ENCODE data around the gene PER3. TPM values are rescaled to one million over a fixed set of nuclear protein-coding genes. Genes with fewer than 3 reads are reported as not detected.

Gene PER3
- total and polyA plus RNA-seq, 4 donors: 3.3 to 21.0 (median 6.2) TPM

- TF ChIP-seq, protein P1, sequence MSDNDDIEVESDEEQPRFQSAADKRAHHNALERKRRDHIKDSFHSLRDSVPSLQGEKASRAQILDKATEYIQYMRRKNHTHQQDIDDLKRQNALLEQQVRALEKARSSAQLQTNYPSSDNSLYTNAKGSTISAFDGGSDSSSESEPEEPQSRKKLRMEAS (IDR thresholded peaks at IDR 0.05): no peak
- no peak for TF ChIP-seq JUND (IDR thresholded peaks at IDR 0.05)
- H3K9ac ChIP-seq (ENCODE audit: low read depth in 1 of 2, low read length in 2 of 2): no peak overlapping the region
Observed at GRCh38 chr1:7781923-7782495, 2.1 kb upstream of the PER3 start.

DNA sequence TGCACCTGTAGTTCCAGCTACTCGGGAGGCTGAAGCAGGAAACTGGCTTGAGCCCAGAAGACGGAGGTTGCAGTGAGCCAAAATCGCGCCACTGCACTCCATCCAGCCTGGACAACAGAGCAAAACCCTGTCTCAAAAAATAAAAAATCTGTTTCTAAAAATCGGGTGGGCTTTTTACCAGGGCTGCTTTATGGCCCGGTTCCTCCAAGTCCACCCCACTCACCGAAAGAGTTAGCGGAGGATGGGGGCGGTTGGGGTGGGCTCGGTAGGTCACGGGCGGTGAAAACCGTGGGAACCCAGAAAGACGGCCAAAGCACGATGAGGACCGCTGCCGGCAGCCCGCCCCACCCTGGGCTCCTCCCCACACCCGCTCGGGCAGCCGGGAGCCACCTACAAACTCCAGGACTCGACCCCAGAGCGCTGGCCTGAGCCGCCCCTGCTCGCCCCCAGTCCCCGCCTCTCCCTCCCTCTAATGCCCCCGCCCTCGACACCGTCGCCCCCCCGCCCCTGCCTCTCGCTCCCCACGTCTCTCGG is 846 bp upstream of the PER3 start:
- H3K9me3 ChIP-seq (ENCODE audit: control insufficient read depth in 4 of 4, low read length in 3 of 4): no peaks in the 10 kb centered on the region
- H3K27me3 ChIP-seq (ENCODE audit: control insufficient read depth in 4 of 4, insufficient read depth in 4 of 4, low read length in 3 of 4): no peaks in the 10 kb centered on the region
- H3K36me3 ChIP-seq (ENCODE audit: control insufficient read depth in 4 of 4, insufficient read depth in 3 of 4, low read depth in 1 of 4, low read length in 3 of 4): peaks cover 2 to 31% (median 28%) of the 10 kb centered on the region in 4 donors
- peak overlapping the region; percentile 26 to 75 (median 50) for H3K4me3 ChIP-seq (ENCODE audit: low read depth in 1 of 3, low read length in 3 of 3)
- H3K9ac ChIP-seq (ENCODE audit: low read depth in 1 of 2, low read length in 2 of 2): no peak overlapping the region
- H3K4me1 ChIP-seq (ENCODE audit: control insufficient read depth in 4 of 4, insufficient read depth in 4 of 4, low read length in 3 of 4): peaks cover 0 to 38% (median 28%) of the 10 kb centered on the region in 4 donors
- peak; percentile 45 to 64 for TF ChIP-seq RXRA (IDR thresholded peaks at IDR 0.05)
- TF ChIP-seq, protein P1 (IDR thresholded peaks at IDR 0.05): no peak
- peak; percentile 64 for DNase-seq (ENCODE audit: low spot score)
- WGBS: 2% methylated on average over 32 of the region's 34 CpGs
- H3K27ac ChIP-seq (ENCODE audit: low read depth in 1 of 2, low read length in 2 of 2): peak overlapping the region; percentile 43 to 61

More at GRCh38 chr1:7781923-7782495, 2.1 kb upstream of the PER3 start:
- peaks cover 0 to 43% (median 29%) of the 10 kb centered on the region in 4 donors for H3K4me1 ChIP-seq (ENCODE audit: control insufficient read depth in 4 of 4, insufficient read depth in 4 of 4, low read length in 3 of 4)
- DNase-seq (ENCODE audit: low spot score): no peak
- no peaks in the 10 kb centered on the region for H3K9me3 ChIP-seq (ENCODE audit: control insufficient read depth in 4 of 4, low read length in 3 of 4)
- H3K36me3 ChIP-seq (ENCODE audit: control insufficient read depth in 4 of 4, insufficient read depth in 3 of 4, low read depth in 1 of 4, low read length in 3 of 4): peaks cover 2 to 33% (median 27%) of the 10 kb centered on the region in 4 donors
- H3K27me3 ChIP-seq (ENCODE audit: control insufficient read depth in 4 of 4, insufficient read depth in 4 of 4, low read length in 3 of 4): no peaks in the 10 kb centered on the region
- H3K4me3 ChIP-seq (ENCODE audit: low read depth in 1 of 3, low read length in 3 of 3): no peak overlapping the region
- no peak overlapping the region for H3K27ac ChIP-seq (ENCODE audit: low read depth in 1 of 2, low read length in 2 of 2)
- WGBS: 81% methylated on average over 16 of the region's 16 CpGs

- H3K9me3 ChIP-seq (ENCODE audit: control insufficient read depth in 4 of 4, low read length in 3 of 4): no peaks in the 10 kb centered on the region
- H3K36me3 ChIP-seq (ENCODE audit: control insufficient read depth in 4 of 4, insufficient read depth in 3 of 4, low read depth in 1 of 4, low read length in 3 of 4): peaks cover 3 to 29% (median 28%) of the 10 kb centered on the region in 4 donors
- TF ChIP-seq FOXA1 (IDR thresholded peaks at IDR 0.05) (no peak), RXRA (IDR thresholded peaks at IDR 0.05) (peak in 1 of 2 donors; percentile 19), HNF4A (conservative IDR thresholded peaks at IDR 0.05) (peak; percentile 4 to 19), YY1 (IDR thresholded peaks at IDR 0.05) (peak; percentile 17), ATF3 (IDR thresholded peaks at IDR 0.05) (no peak)
- TF ChIP-seq, protein P2, sequence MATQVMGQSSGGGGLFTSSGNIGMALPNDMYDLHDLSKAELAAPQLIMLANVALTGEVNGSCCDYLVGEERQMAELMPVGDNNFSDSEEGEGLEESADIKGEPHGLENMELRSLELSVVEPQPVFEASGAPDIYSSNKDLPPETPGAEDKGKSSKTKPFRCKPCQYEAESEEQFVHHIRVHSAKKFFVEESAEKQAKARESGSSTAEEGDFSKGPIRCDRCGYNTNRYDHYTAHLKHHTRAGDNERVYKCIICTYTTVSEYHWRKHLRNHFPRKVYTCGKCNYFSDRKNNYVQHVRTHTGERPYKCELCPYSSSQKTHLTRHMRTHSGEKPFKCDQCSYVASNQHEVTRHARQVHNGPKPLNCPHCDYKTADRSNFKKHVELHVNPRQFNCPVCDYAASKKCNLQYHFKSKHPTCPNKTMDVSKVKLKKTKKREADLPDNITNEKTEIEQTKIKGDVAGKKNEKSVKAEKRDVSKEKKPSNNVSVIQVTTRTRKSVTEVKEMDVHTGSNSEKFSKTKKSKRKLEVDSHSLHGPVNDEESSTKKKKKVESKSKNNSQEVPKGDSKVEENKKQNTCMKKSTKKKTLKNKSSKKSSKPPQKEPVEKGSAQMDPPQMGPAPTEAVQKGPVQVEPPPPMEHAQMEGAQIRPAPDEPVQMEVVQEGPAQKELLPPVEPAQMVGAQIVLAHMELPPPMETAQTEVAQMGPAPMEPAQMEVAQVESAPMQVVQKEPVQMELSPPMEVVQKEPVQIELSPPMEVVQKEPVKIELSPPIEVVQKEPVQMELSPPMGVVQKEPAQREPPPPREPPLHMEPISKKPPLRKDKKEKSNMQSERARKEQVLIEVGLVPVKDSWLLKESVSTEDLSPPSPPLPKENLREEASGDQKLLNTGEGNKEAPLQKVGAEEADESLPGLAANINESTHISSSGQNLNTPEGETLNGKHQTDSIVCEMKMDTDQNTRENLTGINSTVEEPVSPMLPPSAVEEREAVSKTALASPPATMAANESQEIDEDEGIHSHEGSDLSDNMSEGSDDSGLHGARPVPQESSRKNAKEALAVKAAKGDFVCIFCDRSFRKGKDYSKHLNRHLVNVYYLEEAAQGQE (IDR thresholded peaks at IDR 0.05): peak; percentile 34
- no peak for DNase-seq (ENCODE audit: low spot score)
- H3K27me3 ChIP-seq (ENCODE audit: control insufficient read depth in 4 of 4, insufficient read depth in 4 of 4, low read length in 3 of 4): no peaks in the 10 kb centered on the region
- peak overlapping the region; percentile 77 to 86 for H3K27ac ChIP-seq (ENCODE audit: low read depth in 1 of 2, low read length in 2 of 2)
- H3K4me3 ChIP-seq (ENCODE audit: low read depth in 1 of 3, low read length in 3 of 3): peak overlapping the region; percentile 43 to 75 (median 52)
- H3K9ac ChIP-seq (ENCODE audit: low read depth in 1 of 2, low read length in 2 of 2): peak overlapping the region; percentile 59 to 77
- peaks cover 0 to 42% (median 31%) of the 10 kb centered on the region in 4 donors for H3K4me1 ChIP-seq (ENCODE audit: control insufficient read depth in 4 of 4, insufficient read depth in 4 of 4, low read length in 3 of 4)
- 19% methylated on average over 52 of the region's 52 CpGs for WGBS
Observed at GRCh38 chr1:7784492-7785071, 491 bp downstream of the PER3 start.
